NCI-H187 treated with DMSO at 0.1 percent for 48 hours (cell line): ENCODE data around the gene CEP112.
"Not testable (repeated sequence)": the region's sequence is repeated elsewhere in the genome, so short reads cannot be mapped to it uniquely, and the experiment has no call there.

Experiments used
- DNase-seq: peaks from one replicate; lab custom pipeline; 2025; lab: John Stamatoyannopoulos, UW

The CEP112 gene

GRCh38 chr17:66155055-66155454 is 36.9 kb downstream of the CEP112 start:
- DNase-seq, result not testable (repeated sequence)

- no peak for DNase-seq
Measured at GRCh38 chr17:66152756-66153155, 39.2 kb downstream of the CEP112 start.

GRCh38 chr17:66150708-66151107 is 41.2 kb downstream of the CEP112 start:
- no peak for DNase-seq

GRCh38 chr17:66149562-66149961 is 42.4 kb downstream of the CEP112 start:
- no peak for DNase-seq

- DNase-seq, result no peak
Measured at GRCh38 chr17:66146394-66146793, 45.5 kb downstream of the CEP112 start.

- DNase-seq, result no peak
Measured at GRCh38 chr17:66143657-66144282, 48.2 kb downstream of the CEP112 start.

- DNase-seq, result no peak
Measured at GRCh38 chr17:66142428-66142827, 49.5 kb downstream of the CEP112 start.

GRCh38 chr17:66138120-66138519 is 53.8 kb downstream of the CEP112 start:
- DNase-seq, result no peak

GRCh38 chr17:66135896-66136295 is 56.0 kb downstream of the CEP112 start:
- DNase-seq, result no peak

- no peak for DNase-seq
Measured at GRCh38 chr17:66135219-66135618, 56.7 kb downstream of the CEP112 start.

- no peak for DNase-seq
Measured at GRCh38 chr17:66129759-66130158, 62.2 kb downstream of the CEP112 start.

GRCh38 chr17:66126231-66126630 is 65.7 kb downstream of the CEP112 start:
- DNase-seq, result no peak

GRCh38 chr17:66123163-66123562 is 68.8 kb downstream of the CEP112 start:
- DNase-seq, result no peak

- DNase-seq, result no peak
Measured at GRCh38 chr17:66115246-66115645, 76.7 kb downstream of the CEP112 start.

- DNase-seq, result no peak
Measured at GRCh38 chr17:66114609-66115008, 77.3 kb downstream of the CEP112 start.

- no peak for DNase-seq
Measured at GRCh38 chr17:66107731-66108130, 84.2 kb downstream of the CEP112 start.

GRCh38 chr17:66098040-66098439 is 93.9 kb downstream of the CEP112 start:
- DNase-seq, result no peak

- no peak for DNase-seq
Measured at GRCh38 chr17:66094727-66095126, 97.2 kb downstream of the CEP112 start.

GRCh38 chr17:66091445-66092080 is 100.4 kb downstream of the CEP112 start:
- DNase-seq, result no peak

GRCh38 chr17:66089764-66090163 is 102.2 kb downstream of the CEP112 start:
- DNase-seq, result no peak

GRCh38 chr17:66088173-66088572 is 103.8 kb downstream of the CEP112 start:
- DNase-seq, result no peak

- DNase-seq, result no peak
Measured at GRCh38 chr17:66087073-66087472, 104.9 kb downstream of the CEP112 start.

- DNase-seq, result no peak
Measured at GRCh38 chr17:66085221-66085620, 106.7 kb downstream of the CEP112 start.

- DNase-seq, result not testable (repeated sequence)
Measured at GRCh38 chr17:66080670-66081069, 111.3 kb downstream of the CEP112 start.
